ENCODE data around the gene HSD17B13.

- TF ChIP-seq EZH2 (IDR thresholded peaks at IDR 0.05; ENCODE audit: borderline replicate concordance, insufficient read depth, low read depth, low read length, poor library complexity, severe bottlenecking) (no peak), CTCF (IDR thresholded peaks at IDR 0.05) (no peak)
Observed at GRCh38 chr4:87366521-87367162, 44.0 kb upstream of the HSD17B13 start.
